H1 (cell line): ENCODE data around the gene DDX3X. TPM values are rescaled to one million over a fixed set of nuclear protein-coding genes. Genes with fewer than 3 reads are reported as not detected.

Experiments used
- CTCF ChIA-PET: fragments of 300-600 bp; sonication (Branson Sonifier 250); formaldehyde crosslinking; loops from one replicate; lab custom pipeline; 2021; ENCODE audit not compliant: partially characterized antibody; lab: Charles Lee
- POLR2A ChIA-PET: fragments of 300-600 bp; sonication (Branson Sonifier 250); formaldehyde crosslinking; loops from one replicate; lab custom pipeline; 2021; ENCODE audit warnings: inconsistent platforms; ENCODE audit not compliant: partially characterized antibody; lab: Charles Lee
- DNase-seq, 2 experiments: peaks; one replicate each; pipeline versions ENCODE4 v3.0.0 to v3.0.0-alpha.2; 2010 to 2022; ENCODE audit warnings: low spot score in 2 of 2, low read depth in 1 of 2, mixed read lengths in 1 of 2
- FAIRE-seq: peaks from 2 replicates; lab custom pipeline; 2011; peaks lifted over from hg19 to GRCh38; lab: Jason Lieb, UNC
- H2AFZ ChIP-seq: 2 replicates; pipeline ENCODE4 v1.8.1; 2012; ENCODE audit warnings: low read length, inconsistent platforms
- H2AK5ac ChIP-seq: 2 replicates; pipeline ENCODE4 v1.6.1; 2013; ENCODE audit warnings: low read depth, low read length
- H2BK120ac ChIP-seq: replicated peaks from 2 replicates; pipeline ENCODE3; 2013; ENCODE audit warnings: low read depth, low read length, inconsistent platforms
- H2BK12ac ChIP-seq: 2 replicates; pipeline ENCODE4 v1.6.1; 2013; ENCODE audit warnings: low read depth, low read length
- H2BK15ac ChIP-seq: 2 replicates; pipeline ENCODE4 v1.6.1; 2013; ENCODE audit warnings: low read length
- H2BK20ac ChIP-seq: 2 replicates; pipeline ENCODE4 v1.6.1; 2013; ENCODE audit warnings: low read length
- H2BK5ac ChIP-seq: 2 replicates; pipeline ENCODE4 v1.6.1; 2013; ENCODE audit warnings: low read depth, low read length
- H3K14ac ChIP-seq: 2 replicates; pipeline ENCODE4 v1.6.1; 2013; ENCODE audit warnings: inconsistent platforms; ENCODE audit not compliant: insufficient read length
- H3K18ac ChIP-seq: 2 replicates; pipeline ENCODE4 v1.6.1; 2013; ENCODE audit warnings: low read length; ENCODE audit errors: extremely low read depth
- H3K23ac ChIP-seq: 2 replicates; pipeline ENCODE4 v1.6.1; 2013; ENCODE audit warnings: inconsistent platforms; ENCODE audit not compliant: insufficient read length
- H3K23me2 ChIP-seq: 2 replicates; pipeline ENCODE4 v1.6.1; 2013; ENCODE audit warnings: low read depth, low read length
- H3K27ac ChIP-seq: 2 replicates; pipeline ENCODE4 v1.6.1; 2011; ENCODE audit warnings: low read depth, low read length, inconsistent platforms
- H3K27me3 ChIP-seq, 4 experiments: replicated peaks in 1 of 4; 1 replicate in 1 of 4; 2 replicates in 3 of 4; pipeline versions ENCODE4 v1.6.1 to v1.8.1; 2011 to 2013; ENCODE audit warnings: low read length in 3 of 4, mild to moderate bottlenecking in 3 of 4, inconsistent platforms in 2 of 4, mixed read lengths in 2 of 4, moderate library complexity in 1 of 4; ENCODE audit not compliant: control insufficient read depth in 3 of 4, insufficient read depth in 3 of 4; ENCODE audit errors: extremely low read depth in 1 of 4
- H3K36me3 ChIP-seq, 4 experiments: 2 replicates each; pipeline versions ENCODE4 v1.6.1 to v1.8.1; 2011 to 2013; ENCODE audit warnings: mild to moderate bottlenecking in 4 of 4, low read length in 3 of 4, moderate library complexity in 2 of 4, control low read depth in 1 of 4, inconsistent platforms in 1 of 4; ENCODE audit not compliant: insufficient read depth in 4 of 4, control insufficient read depth in 2 of 4
- H3K4ac ChIP-seq: replicated peaks from 2 replicates; pipeline ENCODE3; 2013; ENCODE audit warnings: low read length, low read depth, mixed read lengths, inconsistent platforms; ENCODE audit not compliant: insufficient read length
- H3K4me1 ChIP-seq, 4 experiments: replicated peaks in 1 of 4; 1 replicate in 1 of 4; 2 replicates in 3 of 4; pipeline versions ENCODE4 v1.6.1 to v1.8.1; 2011 to 2013; ENCODE audit warnings: low read length in 3 of 4, inconsistent platforms in 2 of 4, mixed read lengths in 1 of 4; ENCODE audit not compliant: insufficient read depth in 4 of 4, control insufficient read depth in 3 of 4
- H3K4me2 ChIP-seq, 2 experiments: 2 replicates each; pipeline versions ENCODE4 v1.6.1 to v1.8.1; 2011 to 2013; ENCODE audit warnings: low read depth in 2 of 2, low read length in 2 of 2, control low read depth in 1 of 2, inconsistent platforms in 1 of 2, mild to moderate bottlenecking in 1 of 2; ENCODE audit not compliant: insufficient read depth in 1 of 2
- H3K4me3 ChIP-seq, 4 experiments: fragments of 200-600, 300-600 bp in 1 of 4; sonication (generic), shearing (Covaris generic), sonication (Bioruptor Twin) in 1 of 4; 2 replicates each; pipeline versions ENCODE4 v1.5.1 to v1.8.1; 2011 to 2016; ENCODE audit warnings: low read length in 4 of 4, low read depth in 3 of 4, control low read depth in 2 of 4, inconsistent platforms in 2 of 4, mild to moderate bottlenecking in 2 of 4, mixed read lengths in 1 of 4, moderate library complexity in 1 of 4; ENCODE audit not compliant: insufficient read depth in 2 of 4; ENCODE audit errors: extremely low read depth in 1 of 4
- H3K56ac ChIP-seq: replicated peaks from 2 replicates; pipeline ENCODE3; 2013; ENCODE audit warnings: low read depth, mild to moderate bottlenecking, mixed read lengths, low read length, inconsistent platforms; ENCODE audit not compliant: insufficient read length
- H3K79me1 ChIP-seq: 2 replicates; pipeline ENCODE4 v1.6.1; 2013; ENCODE audit warnings: low read depth, low read length, control low read depth
- H3K79me2 ChIP-seq, 2 experiments: 2 replicates each; pipeline versions ENCODE4 v1.6.1 to v1.8.1; 2012 to 2013; ENCODE audit warnings: low read length in 2 of 2, mild to moderate bottlenecking in 2 of 2, inconsistent platforms in 1 of 2; ENCODE audit not compliant: insufficient read depth in 2 of 2, control insufficient read depth in 1 of 2
- H3K9ac ChIP-seq, 4 experiments: replicated peaks in 1 of 4; 1 replicate in 1 of 4; 2 replicates in 3 of 4; pipeline versions ENCODE4 v1.6.1 to v1.8.1; 2011 to 2013; ENCODE audit warnings: low read depth in 3 of 4, low read length in 3 of 4, control low read depth in 2 of 4, mild to moderate bottlenecking in 2 of 4, moderate library complexity in 2 of 4, inconsistent platforms in 1 of 4; ENCODE audit errors: extremely low read depth in 1 of 4
- H3K9me3 ChIP-seq, 2 experiments: 2 replicates each; pipeline versions ENCODE4 v1.6.1 to v1.8.1; 2012 to 2013; ENCODE audit warnings: mild to moderate bottlenecking in 2 of 2, moderate library complexity in 2 of 2, control low read depth in 1 of 2, inconsistent platforms in 1 of 2, low read depth in 1 of 2, low read length in 1 of 2, mixed read lengths in 1 of 2; ENCODE audit not compliant: insufficient read depth in 2 of 2
- H4K20me1 ChIP-seq, 2 experiments: replicated peaks in 1 of 2; 2 replicates each; pipeline versions ENCODE3 to v1.8.1; 2011 to 2013; ENCODE audit warnings: inconsistent platforms in 2 of 2, low read length in 2 of 2, mild to moderate bottlenecking in 1 of 2; ENCODE audit not compliant: insufficient read depth in 2 of 2, control insufficient read depth in 1 of 2
- H4K5ac ChIP-seq: 2 replicates; pipeline ENCODE4 v1.6.1; 2013; ENCODE audit warnings: low read length, low read depth, mixed read lengths, inconsistent platforms; ENCODE audit not compliant: insufficient read length
- H4K8ac ChIP-seq: 2 replicates; pipeline ENCODE4 v1.8.0; 2013; ENCODE audit warnings: mild to moderate bottlenecking, moderate library complexity, low read length, inconsistent platforms; ENCODE audit not compliant: insufficient read depth; ENCODE audit errors: extremely low read depth
- H4K91ac ChIP-seq: replicated peaks from 2 replicates; pipeline ENCODE3; 2013; ENCODE audit warnings: low read length, mixed read lengths, inconsistent platforms; ENCODE audit not compliant: insufficient read length
- CBX5 ChIP-seq: fragments of 300-800, 300-1000 bp; sonication (generic); IDR thresholded peaks from 2 replicates; pipeline ENCODE4 v1.7.1; 2016; ENCODE audit warnings: antibody characterized with exemption, low read length, low read depth
- HDAC2 ChIP-seq, 2 experiments: fragments of 300-600 bp in 1 of 2; sonication (generic) in 1 of 2; IDR thresholded peaks; 2 replicates each; pipeline ENCODE4 v1.6.1; 2011 to 2012; ENCODE audit warnings: low read depth in 2 of 2, low read length in 2 of 2, mild to moderate bottlenecking in 2 of 2, moderate library complexity in 2 of 2, borderline replicate concordance in 1 of 2, inconsistent platforms in 1 of 2
- KDM5A ChIP-seq: fragments of 200-600 bp; IDR thresholded peaks from 2 replicates; pipeline ENCODE4 v1.7.1; 2012; ENCODE audit warnings: mild to moderate bottlenecking, low read length, inconsistent platforms, mixed read lengths
- NANOG ChIP-seq: IDR thresholded peaks from 2 replicates; pipeline ENCODE4 v1.6.1; 2011; ENCODE audit warnings: low read length, low read depth, mild to moderate bottlenecking, inconsistent platforms; ENCODE audit not compliant: insufficient read depth, poor library complexity, severe bottlenecking
- WGBS, 2 experiments: shearing (Covaris generic) in 1 of 2; methylation state at CpG; one replicate each; pipeline versions ENCODE4 v1.1.6 to v1.1.7; 2013 to 2015; ENCODE audit warnings: low lambda C conversion rate in 2 of 2, mixed read lengths in 2 of 2, inconsistent platforms in 1 of 2, low coverage in 1 of 2, missing lambda C conversion rate in 1 of 2; ENCODE audit not compliant: insufficient replicate concordance in 2 of 2, insufficient coverage in 1 of 2, insufficient read length in 1 of 2; ENCODE audit errors: extremely low coverage in 1 of 2, missing lambda C conversion rate in 1 of 2; 5-methylcytosine and 5-hydroxymethylcytosine counted together
- polyA plus RNA-seq, 7 experiments: library from polyadenylated mRNA; depleted of rRNA in 3 of 7; stranded (reverse) in 5 of 7; unstranded in 2 of 7; fragments of >200 nt in 5 of 7; fragments of 200-250 nt in 2 of 7; gene quantifications; 1 replicate in 5 of 7; 2 replicates in 1 of 7; 4 replicates in 1 of 7; pipeline versions ENCODE4 v1.2.1 to v1.2.3, GENCODE V29; 2011 to 2013; ENCODE audit warnings: missing spikeins in 2 of 7, mixed read lengths in 2 of 7
- total RNA-seq: library from RNA; stranded (reverse); fragmentation: NEBNext Ultra II Directional; extraction: Animal tissue kit (Norgen Biotek cat#: 25700); gene quantifications from 2 replicates; pipeline ENCODE4 v1.2.1, GENCODE V29; 2021

DDX3X gene
- total and polyA plus RNA-seq, 2 of the 8 experiments (the other 6 are each of a cell fraction or from before 2014, with no cell fraction given): 39.4 to 291 TPM

DNA sequence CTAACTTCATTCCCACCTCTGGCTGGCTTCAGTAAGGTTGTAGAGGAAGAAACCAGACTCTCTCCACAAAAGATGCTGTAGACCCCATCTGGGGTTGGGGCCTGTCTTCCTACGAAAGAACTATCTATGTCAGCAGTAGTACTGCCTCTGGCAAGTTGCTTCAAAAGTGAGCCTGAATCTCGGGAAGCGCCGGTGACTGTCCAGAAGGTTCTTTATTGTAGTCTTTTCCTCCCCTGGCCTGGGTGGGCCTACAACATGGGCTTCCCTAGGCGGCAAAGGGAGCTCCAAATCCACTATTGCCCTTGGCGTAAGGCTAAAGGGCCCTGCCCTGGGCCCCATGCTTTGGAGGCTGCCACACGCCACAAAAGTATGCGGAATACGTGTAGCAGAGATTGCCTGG lies 74.6 kb downstream of the DDX3X start:
- no peak overlapping the region for H3K9ac ChIP-seq
- H3K9me3 ChIP-seq: no peaks in the 10 kb centered on the region
- no peak overlapping the region for H2BK12ac ChIP-seq
- H2BK5ac ChIP-seq: no peak overlapping the region
- H3K23ac ChIP-seq: no peak overlapping the region
- POLR2A ChIA-PET: interaction anchor here (1.2 kb wide), 1 partner anchor 11 kb away, joined by 3 read pairs; no protein-coding TSS in a partner anchor
- WGBS, 2 experiments: 100% methylated on average over 1 of the region's 9 CpGs; no CpG with 5 or more reads in 1 of the 2 experiments
- TF ChIP-seq HDAC2 (IDR thresholded peaks at IDR 0.05; ENCODE audit: borderline replicate concordance in 1 of 2, low read depth in 2 of 2, low read length in 2 of 2) (no peak), KDM5A (no peak), CBX5 (no peak), NANOG (no peak)
- H2BK120ac ChIP-seq: no peak overlapping the region
- no peaks in the 10 kb centered on the region for H3K4me1 ChIP-seq
- H3K4me3 ChIP-seq: no peak overlapping the region
- H3K79me1 ChIP-seq: no peaks in the 10 kb centered on the region
- no peak overlapping the region for H4K8ac ChIP-seq
- H4K91ac ChIP-seq: no peak overlapping the region
- no peak overlapping the region for H3K4me2 ChIP-seq
- no peak for FAIRE-seq
- no peak overlapping the region for H3K18ac ChIP-seq
- H4K20me1 ChIP-seq: no peaks in the 10 kb centered on the region
- H3K14ac ChIP-seq: no peak overlapping the region
- H2BK20ac ChIP-seq: no peak overlapping the region
- CTCF ChIA-PET: no interaction called here
- no peak overlapping the region for H4K5ac ChIP-seq
- no peak overlapping the region for H2AK5ac ChIP-seq
- no peak for DNase-seq
- H3K4ac ChIP-seq: no peak overlapping the region
- no peak overlapping the region for H3K56ac ChIP-seq
- H2AFZ ChIP-seq: no peak overlapping the region
- H3K79me2 ChIP-seq: no peaks in the 10 kb centered on the region
- H3K27me3 ChIP-seq: no peaks in the 10 kb centered on the region
- no peaks in the 10 kb centered on the region for H3K23me2 ChIP-seq
- H3K27ac ChIP-seq: no peak overlapping the region
- H2BK15ac ChIP-seq: no peak overlapping the region
- H3K36me3 ChIP-seq: no peaks in the 10 kb centered on the region
